ENCODE data around the gene KRT40. TPM values are rescaled to one million over a fixed set of nuclear protein-coding genes. Genes with fewer than 3 reads are reported as not detected.

The KRT40 gene
- total and polyA plus RNA-seq, 10 of the 15 experiments (the other 5 are each of a cell fraction or from before 2014, with no cell fraction given), result not detected

DNA sequence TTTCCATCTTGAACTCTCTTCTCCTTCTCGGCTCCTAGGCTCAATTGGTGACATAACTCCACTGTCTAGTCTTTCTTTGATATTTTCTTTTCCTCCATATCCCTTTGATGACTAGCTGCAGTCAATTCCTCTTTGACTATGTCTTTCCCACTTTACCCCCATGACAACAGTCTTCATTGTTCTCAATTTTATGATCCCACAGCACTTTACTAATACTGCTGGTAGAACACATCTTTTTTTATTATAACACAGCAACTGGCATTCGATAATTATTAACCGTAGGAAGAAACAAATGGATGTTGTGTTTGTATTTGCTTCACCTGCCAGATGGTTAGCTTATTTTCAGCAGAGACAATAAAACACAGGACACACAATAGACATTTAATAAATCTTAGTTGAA lies 8.5 kb upstream of the KRT40 start:
- H2AFZ ChIP-seq (ENCODE audit: control insufficient read depth, low read depth, low read length), result no peak overlapping the region

More for the DNA sequence above, 8.5 kb upstream of the KRT40 start:
- H4K20me1 ChIP-seq (ENCODE audit: control insufficient read depth, insufficient read depth), result no peaks in the 10 kb centered on the region
- CTCF ChIA-PET, result no interaction called here
- ATAC-seq, result no peak
- no peak for FAIRE-seq
- in situ Hi-C loops (cut with MboI), result no loop called here
- no peaks in the 10 kb centered on the region for H3K4me1 ChIP-seq (ENCODE audit: control insufficient read depth, insufficient read depth, low read length)
- H3K79me2 ChIP-seq (ENCODE audit: control insufficient read depth, insufficient read depth, low read length), result no peaks in the 10 kb centered on the region
- no peaks in the 10 kb centered on the region for H3K9me3 ChIP-seq (replicated peaks; ENCODE audit: control insufficient read depth, insufficient read depth, low read length)
- no peaks in the 10 kb centered on the region for H3K36me3 ChIP-seq (ENCODE audit: control insufficient read depth in 2 of 2, insufficient read depth in 2 of 2, low read length in 1 of 2)
- SMC1A ChIA-PET (ENCODE audit: uncharacterized antibody, unreplicated experiment), result no interaction called here
- DNase-seq (ENCODE audit: low read depth, low spot score), result no peak
- intact Hi-C loops (cut with micrococcal nuclease; ENCODE audit: unreplicated experiment), result no loop called here
- RAD21 ChIA-PET (ENCODE audit: unreplicated experiment), result no interaction called here
- WGBS (ENCODE audit: insufficient coverage, insufficient replicate concordance, low lambda C conversion rate, missing lambda C conversion rate), result 23% methylated on average over 3 of the region's 3 CpGs
- BruUV-seq (replicated peaks), result no TSS peak
- H3K27me3 ChIP-seq (replicated peaks in 1 of 2; ENCODE audit: control insufficient read depth in 2 of 2, insufficient read depth in 2 of 2, low read length in 1 of 2), result peaks cover 0 to 8% of the 10 kb centered on the region in 2 experiments; a peak in 1 of 4 replicates
- POLR2A ChIA-PET, result no interaction called here
- H3K4me3 ChIP-seq, result no peak overlapping the region
- no peak overlapping the region for H3K9ac ChIP-seq (ENCODE audit: control insufficient read depth, insufficient read depth, low read length)
- H3K4me2 ChIP-seq (ENCODE audit: control insufficient read depth, insufficient read depth), result no peak overlapping the region
- no peak overlapping the region for H3K27ac ChIP-seq (ENCODE audit: control insufficient read depth, insufficient read depth)
- TF ChIP-seq SIX5 (IDR thresholded peaks at IDR 0.05; ENCODE audit: low read depth, low read length, severe bottlenecking), result no peak
- TF ChIP-seq, protein P1, sequence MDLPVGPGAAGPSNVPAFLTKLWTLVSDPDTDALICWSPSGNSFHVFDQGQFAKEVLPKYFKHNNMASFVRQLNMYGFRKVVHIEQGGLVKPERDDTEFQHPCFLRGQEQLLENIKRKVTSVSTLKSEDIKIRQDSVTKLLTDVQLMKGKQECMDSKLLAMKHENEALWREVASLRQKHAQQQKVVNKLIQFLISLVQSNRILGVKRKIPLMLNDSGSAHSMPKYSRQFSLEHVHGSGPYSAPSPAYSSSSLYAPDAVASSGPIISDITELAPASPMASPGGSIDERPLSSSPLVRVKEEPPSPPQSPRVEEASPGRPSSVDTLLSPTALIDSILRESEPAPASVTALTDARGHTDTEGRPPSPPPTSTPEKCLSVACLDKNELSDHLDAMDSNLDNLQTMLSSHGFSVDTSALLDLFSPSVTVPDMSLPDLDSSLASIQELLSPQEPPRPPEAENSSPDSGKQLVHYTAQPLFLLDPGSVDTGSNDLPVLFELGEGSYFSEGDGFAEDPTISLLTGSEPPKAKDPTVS (IDR thresholded peaks at IDR 0.05; ENCODE audit: low read depth, low read length), result no peak
- no peak for TF ChIP-seq MYC (IDR thresholded peaks at IDR 0.05; ENCODE audit: insufficient read depth, insufficient read length, insufficient replicate concordance, low read length, severe bottlenecking)
- TF ChIP-seq, protein P2, sequence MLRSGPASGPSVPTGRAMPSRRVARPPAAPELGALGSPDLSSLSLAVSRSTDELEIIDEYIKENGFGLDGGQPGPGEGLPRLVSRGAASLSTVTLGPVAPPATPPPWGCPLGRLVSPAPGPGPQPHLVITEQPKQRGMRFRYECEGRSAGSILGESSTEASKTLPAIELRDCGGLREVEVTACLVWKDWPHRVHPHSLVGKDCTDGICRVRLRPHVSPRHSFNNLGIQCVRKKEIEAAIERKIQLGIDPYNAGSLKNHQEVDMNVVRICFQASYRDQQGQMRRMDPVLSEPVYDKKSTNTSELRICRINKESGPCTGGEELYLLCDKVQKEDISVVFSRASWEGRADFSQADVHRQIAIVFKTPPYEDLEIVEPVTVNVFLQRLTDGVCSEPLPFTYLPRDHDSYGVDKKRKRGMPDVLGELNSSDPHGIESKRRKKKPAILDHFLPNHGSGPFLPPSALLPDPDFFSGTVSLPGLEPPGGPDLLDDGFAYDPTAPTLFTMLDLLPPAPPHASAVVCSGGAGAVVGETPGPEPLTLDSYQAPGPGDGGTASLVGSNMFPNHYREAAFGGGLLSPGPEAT (IDR thresholded peaks at IDR 0.05; ENCODE audit: low read depth), result no peak
- TF ChIP-seq SUPT20H (IDR thresholded peaks at IDR 0.05; ENCODE audit: borderline replicate concordance, control insufficient read depth, low read depth, low read length), result no peak
- no peak for TF ChIP-seq CBFB (IDR thresholded peaks at IDR 0.05; ENCODE audit: low read depth)
- TF ChIP-seq NKRF (conservative IDR thresholded peaks at IDR 0.05), result no peak
- no peak for TF ChIP-seq BACH1 (IDR thresholded peaks at IDR 0.05; ENCODE audit: borderline replicate concordance)
- no peak for TF ChIP-seq SMAD5 (IDR thresholded peaks at IDR 0.05; ENCODE audit: low read depth)
